H1 (cell line): Measurements from ENCODE around the gene ZNF385B. TPM values are rescaled to one million over a fixed set of nuclear protein-coding genes. Genes with fewer than 3 reads are reported as not detected.

Experiments
- CTCF ChIA-PET: fragments of 300-600 bp; sonication (Branson Sonifier 250); formaldehyde crosslinking; loops from one replicate; lab custom pipeline; 2021; ENCODE audit not compliant: partially characterized antibody; lab: Charles Lee
- POLR2A ChIA-PET: fragments of 300-600 bp; sonication (Branson Sonifier 250); formaldehyde crosslinking; loops from one replicate; lab custom pipeline; 2021; ENCODE audit warnings: inconsistent platforms; ENCODE audit not compliant: partially characterized antibody; lab: Charles Lee
- DNase-seq, 2 experiments: peaks; one replicate each; pipeline versions ENCODE4 v3.0.0 to v3.0.0-alpha.2; 2010 to 2022; ENCODE audit warnings: low spot score in 2 of 2, low read depth in 1 of 2, mixed read lengths in 1 of 2
- FAIRE-seq: peaks from 2 replicates; lab custom pipeline; 2011; peaks lifted over from hg19 to GRCh38; lab: Jason Lieb, UNC
- H2AFZ ChIP-seq: 2 replicates; pipeline ENCODE4 v1.8.1; 2012; ENCODE audit warnings: low read length, inconsistent platforms
- H2AK5ac ChIP-seq: 2 replicates; pipeline ENCODE4 v1.6.1; 2013; ENCODE audit warnings: low read depth, low read length
- H2BK120ac ChIP-seq: replicated peaks from 2 replicates; pipeline ENCODE3; 2013; ENCODE audit warnings: low read depth, low read length, inconsistent platforms
- H2BK12ac ChIP-seq: 2 replicates; pipeline ENCODE4 v1.6.1; 2013; ENCODE audit warnings: low read depth, low read length
- H2BK15ac ChIP-seq: 2 replicates; pipeline ENCODE4 v1.6.1; 2013; ENCODE audit warnings: low read length
- H2BK20ac ChIP-seq: 2 replicates; pipeline ENCODE4 v1.6.1; 2013; ENCODE audit warnings: low read length
- H2BK5ac ChIP-seq: 2 replicates; pipeline ENCODE4 v1.6.1; 2013; ENCODE audit warnings: low read depth, low read length
- H3K14ac ChIP-seq: 2 replicates; pipeline ENCODE4 v1.6.1; 2013; ENCODE audit warnings: inconsistent platforms; ENCODE audit not compliant: insufficient read length
- H3K18ac ChIP-seq: 2 replicates; pipeline ENCODE4 v1.6.1; 2013; ENCODE audit warnings: low read length; ENCODE audit errors: extremely low read depth
- H3K23ac ChIP-seq: 2 replicates; pipeline ENCODE4 v1.6.1; 2013; ENCODE audit warnings: inconsistent platforms; ENCODE audit not compliant: insufficient read length
- H3K23me2 ChIP-seq: 2 replicates; pipeline ENCODE4 v1.6.1; 2013; ENCODE audit warnings: low read depth, low read length
- H3K27ac ChIP-seq: 2 replicates; pipeline ENCODE4 v1.6.1; 2011; ENCODE audit warnings: low read depth, low read length, inconsistent platforms
- H3K27me3 ChIP-seq, 4 experiments: replicated peaks in 1 of 4; 1 replicate in 1 of 4; 2 replicates in 3 of 4; pipeline versions ENCODE4 v1.6.1 to v1.8.1; 2011 to 2013; ENCODE audit warnings: low read length in 3 of 4, mild to moderate bottlenecking in 3 of 4, inconsistent platforms in 2 of 4, mixed read lengths in 2 of 4, moderate library complexity in 1 of 4; ENCODE audit not compliant: control insufficient read depth in 3 of 4, insufficient read depth in 3 of 4; ENCODE audit errors: extremely low read depth in 1 of 4
- H3K36me3 ChIP-seq, 4 experiments: 2 replicates each; pipeline versions ENCODE4 v1.6.1 to v1.8.1; 2011 to 2013; ENCODE audit warnings: mild to moderate bottlenecking in 4 of 4, low read length in 3 of 4, moderate library complexity in 2 of 4, control low read depth in 1 of 4, inconsistent platforms in 1 of 4; ENCODE audit not compliant: insufficient read depth in 4 of 4, control insufficient read depth in 2 of 4
- H3K4ac ChIP-seq: replicated peaks from 2 replicates; pipeline ENCODE3; 2013; ENCODE audit warnings: low read length, low read depth, mixed read lengths, inconsistent platforms; ENCODE audit not compliant: insufficient read length
- H3K4me1 ChIP-seq, 4 experiments: replicated peaks in 1 of 4; 1 replicate in 1 of 4; 2 replicates in 3 of 4; pipeline versions ENCODE4 v1.6.1 to v1.8.1; 2011 to 2013; ENCODE audit warnings: low read length in 3 of 4, inconsistent platforms in 2 of 4, mixed read lengths in 1 of 4; ENCODE audit not compliant: insufficient read depth in 4 of 4, control insufficient read depth in 3 of 4
- H3K4me2 ChIP-seq, 2 experiments: 2 replicates each; pipeline versions ENCODE4 v1.6.1 to v1.8.1; 2011 to 2013; ENCODE audit warnings: low read depth in 2 of 2, low read length in 2 of 2, control low read depth in 1 of 2, inconsistent platforms in 1 of 2, mild to moderate bottlenecking in 1 of 2; ENCODE audit not compliant: insufficient read depth in 1 of 2
- H3K4me3 ChIP-seq, 4 experiments: fragments of 200-600, 300-600 bp in 1 of 4; sonication (generic), shearing (Covaris generic), sonication (Bioruptor Twin) in 1 of 4; 2 replicates each; pipeline versions ENCODE4 v1.5.1 to v1.8.1; 2011 to 2016; ENCODE audit warnings: low read length in 4 of 4, low read depth in 3 of 4, control low read depth in 2 of 4, inconsistent platforms in 2 of 4, mild to moderate bottlenecking in 2 of 4, mixed read lengths in 1 of 4, moderate library complexity in 1 of 4; ENCODE audit not compliant: insufficient read depth in 2 of 4; ENCODE audit errors: extremely low read depth in 1 of 4
- H3K56ac ChIP-seq: replicated peaks from 2 replicates; pipeline ENCODE3; 2013; ENCODE audit warnings: low read depth, mild to moderate bottlenecking, mixed read lengths, low read length, inconsistent platforms; ENCODE audit not compliant: insufficient read length
- H3K79me1 ChIP-seq: 2 replicates; pipeline ENCODE4 v1.6.1; 2013; ENCODE audit warnings: low read depth, low read length, control low read depth
- H3K79me2 ChIP-seq, 2 experiments: 2 replicates each; pipeline versions ENCODE4 v1.6.1 to v1.8.1; 2012 to 2013; ENCODE audit warnings: low read length in 2 of 2, mild to moderate bottlenecking in 2 of 2, inconsistent platforms in 1 of 2; ENCODE audit not compliant: insufficient read depth in 2 of 2, control insufficient read depth in 1 of 2
- H3K9ac ChIP-seq, 4 experiments: replicated peaks in 1 of 4; 1 replicate in 1 of 4; 2 replicates in 3 of 4; pipeline versions ENCODE4 v1.6.1 to v1.8.1; 2011 to 2013; ENCODE audit warnings: low read depth in 3 of 4, low read length in 3 of 4, control low read depth in 2 of 4, mild to moderate bottlenecking in 2 of 4, moderate library complexity in 2 of 4, inconsistent platforms in 1 of 4; ENCODE audit errors: extremely low read depth in 1 of 4
- H3K9me3 ChIP-seq, 2 experiments: 2 replicates each; pipeline versions ENCODE4 v1.6.1 to v1.8.1; 2012 to 2013; ENCODE audit warnings: mild to moderate bottlenecking in 2 of 2, moderate library complexity in 2 of 2, control low read depth in 1 of 2, inconsistent platforms in 1 of 2, low read depth in 1 of 2, low read length in 1 of 2, mixed read lengths in 1 of 2; ENCODE audit not compliant: insufficient read depth in 2 of 2
- H4K20me1 ChIP-seq, 2 experiments: replicated peaks in 1 of 2; 2 replicates each; pipeline versions ENCODE3 to v1.8.1; 2011 to 2013; ENCODE audit warnings: inconsistent platforms in 2 of 2, low read length in 2 of 2, mild to moderate bottlenecking in 1 of 2; ENCODE audit not compliant: insufficient read depth in 2 of 2, control insufficient read depth in 1 of 2
- H4K5ac ChIP-seq: 2 replicates; pipeline ENCODE4 v1.6.1; 2013; ENCODE audit warnings: low read length, low read depth, mixed read lengths, inconsistent platforms; ENCODE audit not compliant: insufficient read length
- H4K8ac ChIP-seq: 2 replicates; pipeline ENCODE4 v1.8.0; 2013; ENCODE audit warnings: mild to moderate bottlenecking, moderate library complexity, low read length, inconsistent platforms; ENCODE audit not compliant: insufficient read depth; ENCODE audit errors: extremely low read depth
- H4K91ac ChIP-seq: replicated peaks from 2 replicates; pipeline ENCODE3; 2013; ENCODE audit warnings: low read length, mixed read lengths, inconsistent platforms; ENCODE audit not compliant: insufficient read length
- CTCF ChIP-seq, 3 experiments: IDR thresholded peaks; 1 replicate in 2 of 3; 2 replicates in 1 of 3; pipeline versions ENCODE4 v1.5.1 to v1.6.1; 2011; ENCODE audit warnings: low read length in 3 of 3, mild to moderate bottlenecking in 3 of 3, inconsistent platforms in 2 of 3, low read depth in 1 of 3, moderate library complexity in 1 of 3; ENCODE audit not compliant: insufficient read depth in 1 of 3; ENCODE audit errors: control extremely low read depth in 1 of 3
- E2F6 ChIP-seq: IDR thresholded peaks from 2 replicates; pipeline ENCODE4 v1.6.1; 2012; ENCODE audit warnings: inconsistent platforms
- JUN ChIP-seq: IDR thresholded peaks from 2 replicates; pipeline ENCODE4 v1.6.1; 2011; ENCODE audit warnings: low read depth, mild to moderate bottlenecking, improper control_type of control experiment, low read length
- JUND ChIP-seq: IDR thresholded peaks from 2 replicates; pipeline ENCODE4 v1.6.1; 2011; ENCODE audit warnings: mild to moderate bottlenecking, improper control_type of control experiment, low read length
- NRF1 ChIP-seq: IDR thresholded peaks from 2 replicates; pipeline ENCODE4 v1.6.1; 2011; ENCODE audit warnings: mild to moderate bottlenecking, low read depth, low read length, improper control_type of control experiment
- POLR2A ChIP-seq, 2 experiments: IDR thresholded peaks; 1 replicate in 1 of 2; 2 replicates in 1 of 2; pipeline ENCODE4 v1.6.1; 2011; ENCODE audit warnings: low read depth in 2 of 2, low read length in 2 of 2, mild to moderate bottlenecking in 2 of 2; ENCODE audit errors: control extremely low read depth in 1 of 2
- POU5F1 ChIP-seq: IDR thresholded peaks from 2 replicates; pipeline ENCODE4 v1.6.1; 2011; ENCODE audit warnings: low read depth, mild to moderate bottlenecking, low read length, moderate library complexity
- RNF2 ChIP-seq: fragments of 200-900, 300-1000 bp; sonication (generic); IDR thresholded peaks from 2 replicates; pipeline ENCODE4 v1.7.1; 2016; ENCODE audit warnings: borderline replicate concordance, low read depth, mild to moderate bottlenecking, antibody characterized with exemption, low read length; ENCODE audit not compliant: poor library complexity, severe bottlenecking; ENCODE audit errors: missing control alignments
- SIN3A ChIP-seq, 2 experiments: IDR thresholded peaks in 1 of 2; conservative IDR thresholded peaks in 1 of 2; 2 replicates each; pipeline ENCODE4 v1.6.1; 2011 to 2012; ENCODE audit warnings: low read length in 2 of 2, improper control_type of control experiment in 1 of 2, low read depth in 1 of 2, mild to moderate bottlenecking in 1 of 2
- SP2 ChIP-seq: IDR thresholded peaks from 2 replicates; pipeline ENCODE4 v1.6.1; 2012; ENCODE audit warnings: mild to moderate bottlenecking, low read length, inconsistent platforms
- TAF1 ChIP-seq: IDR thresholded peaks from 2 replicates; pipeline ENCODE4 v1.6.1; 2011; ENCODE audit warnings: mild to moderate bottlenecking, low read depth, low read length
- WGBS, 2 experiments: shearing (Covaris generic) in 1 of 2; methylation state at CpG; one replicate each; pipeline versions ENCODE4 v1.1.6 to v1.1.7; 2013 to 2015; ENCODE audit warnings: low lambda C conversion rate in 2 of 2, mixed read lengths in 2 of 2, inconsistent platforms in 1 of 2, low coverage in 1 of 2, missing lambda C conversion rate in 1 of 2; ENCODE audit not compliant: insufficient replicate concordance in 2 of 2, insufficient coverage in 1 of 2, insufficient read length in 1 of 2; ENCODE audit errors: extremely low coverage in 1 of 2, missing lambda C conversion rate in 1 of 2; 5-methylcytosine and 5-hydroxymethylcytosine counted together
- polyA plus RNA-seq, 7 experiments: library from polyadenylated mRNA; depleted of rRNA in 3 of 7; stranded (reverse) in 5 of 7; unstranded in 2 of 7; fragments of >200 nt in 5 of 7; fragments of 200-250 nt in 2 of 7; gene quantifications; 1 replicate in 5 of 7; 2 replicates in 1 of 7; 4 replicates in 1 of 7; pipeline versions ENCODE4 v1.2.1 to v1.2.3, GENCODE V29; 2011 to 2013; ENCODE audit warnings: missing spikeins in 2 of 7, mixed read lengths in 2 of 7
- total RNA-seq: library from RNA; stranded (reverse); fragmentation: NEBNext Ultra II Directional; extraction: Animal tissue kit (Norgen Biotek cat#: 25700); gene quantifications from 2 replicates; pipeline ENCODE4 v1.2.1, GENCODE V29; 2021

Gene ZNF385B
- total and polyA plus RNA-seq, 2 of the 8 experiments (the other 6 are each of a cell fraction or from before 2014, with no cell fraction given), result 1.1 to 3.7 TPM

- Histone ChIP-seq H2BK12ac (no peak overlapping the region), H4K8ac (no peak overlapping the region), H4K20me1 (no peaks in the 10 kb centered on the region), H2BK20ac (no peak overlapping the region), H3K4me2 (no peak overlapping the region), H3K4me3 (no peak overlapping the region), H3K27ac (no peak overlapping the region), H3K14ac (no peak overlapping the region), H3K9me3 (no peaks in the 10 kb centered on the region), H3K27me3 (no peaks in the 10 kb centered on the region), H2AFZ (no peak overlapping the region), H3K18ac (no peak overlapping the region), H3K79me1 (no peaks in the 10 kb centered on the region), H4K5ac (no peak overlapping the region), H4K91ac (no peak overlapping the region), H2BK120ac (no peak overlapping the region), H2BK5ac (no peak overlapping the region), H3K79me2 (no peaks in the 10 kb centered on the region), H3K4me1 (no peaks in the 10 kb centered on the region), H3K56ac (no peak overlapping the region), H3K9ac (no peak overlapping the region), H3K23me2 (no peaks in the 10 kb centered on the region), H2BK15ac (no peak overlapping the region), H3K23ac (no peak overlapping the region), H2AK5ac (no peak overlapping the region), H3K36me3 (no peaks in the 10 kb centered on the region), H3K4ac (no peak overlapping the region)
- WGBS, 2 experiments, result 94% methylated on average over 1 of the region's 1 CpG; no CpG with 5 or more reads in 1 of the 2 experiments
- POLR2A ChIA-PET, result no interaction called here
- no peak for DNase-seq
- FAIRE-seq, result no peak
- CTCF ChIA-PET, result interaction anchor here (0.8 to 2.1 kb wide), 12 partner anchors 10 to 989 kb away, joined by 3 to 24 read pairs (median 3); no protein-coding TSS in a partner anchor
- TF ChIP-seq TAF1 (no peak), SP2 (no peak), JUND (no peak), POU5F1 (no peak), RNF2 (no peak), NRF1 (no peak), POLR2A (IDR thresholded peaks at IDR 0.05; ENCODE audit: control extremely low read depth in 1 of 2, low read depth in 2 of 2, low read length in 2 of 2) (no peak), CTCF (IDR thresholded peaks at IDR 0.05; ENCODE audit: control extremely low read depth in 1 of 3, insufficient read depth in 1 of 3, low read depth in 1 of 3, low read length in 3 of 3) (no peak), SIN3A (conservative IDR thresholded peaks at IDR 0.05 in 1 of 2, IDR thresholded peaks at IDR 0.05 in 1 of 2; ENCODE audit: low read depth in 1 of 2, low read length in 2 of 2) (no peak), E2F6 (no peak), JUN (no peak)
These were observed 112.2 kb downstream of the ZNF385B start for GRCh38 chr2:179749210-179749609.
